HG03045 (cell line): ENCODE results near the gene FAM3B.

ENCODE experiments used
- ATAC-seq: cut with Tn5 transposase; IDR thresholded peaks from one replicate; pipeline ENCODE4 v1.9.1; 2021; ENCODE audit warnings: mild to moderate bottlenecking, moderate library complexity; ENCODE audit not compliant: unreplicated experiment

Gene FAM3B

DNA sequence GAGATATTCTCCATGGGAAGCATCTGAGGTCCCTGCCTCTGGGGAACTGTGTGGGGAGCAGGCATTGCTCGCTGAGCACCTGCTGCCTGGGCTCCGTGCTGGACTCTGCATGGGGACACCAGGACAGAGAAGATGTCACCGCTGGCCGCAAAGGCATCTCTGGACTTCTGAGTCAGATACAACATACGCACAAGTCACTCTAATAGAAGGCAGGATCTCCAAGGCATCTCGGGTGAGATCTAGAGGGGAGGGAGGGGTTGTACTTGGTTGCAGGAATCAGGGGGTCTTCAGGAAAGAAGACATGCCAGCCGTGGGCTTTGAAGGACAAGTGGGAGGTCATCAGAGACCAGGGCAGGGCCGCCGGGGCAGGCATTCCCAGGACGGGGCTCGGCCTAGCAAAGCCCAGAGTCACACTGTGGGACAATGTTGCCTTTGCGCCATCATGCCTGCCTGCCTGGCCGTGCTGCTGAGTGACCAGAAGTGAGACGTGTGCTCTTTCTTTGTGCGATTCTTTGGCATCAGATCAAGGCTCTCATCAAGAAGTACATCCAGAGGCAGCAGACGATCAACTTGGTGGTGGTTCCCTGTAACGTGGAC, 73.5 kb downstream of the FAM3B start:
- ATAC-seq: no peak

DNA sequence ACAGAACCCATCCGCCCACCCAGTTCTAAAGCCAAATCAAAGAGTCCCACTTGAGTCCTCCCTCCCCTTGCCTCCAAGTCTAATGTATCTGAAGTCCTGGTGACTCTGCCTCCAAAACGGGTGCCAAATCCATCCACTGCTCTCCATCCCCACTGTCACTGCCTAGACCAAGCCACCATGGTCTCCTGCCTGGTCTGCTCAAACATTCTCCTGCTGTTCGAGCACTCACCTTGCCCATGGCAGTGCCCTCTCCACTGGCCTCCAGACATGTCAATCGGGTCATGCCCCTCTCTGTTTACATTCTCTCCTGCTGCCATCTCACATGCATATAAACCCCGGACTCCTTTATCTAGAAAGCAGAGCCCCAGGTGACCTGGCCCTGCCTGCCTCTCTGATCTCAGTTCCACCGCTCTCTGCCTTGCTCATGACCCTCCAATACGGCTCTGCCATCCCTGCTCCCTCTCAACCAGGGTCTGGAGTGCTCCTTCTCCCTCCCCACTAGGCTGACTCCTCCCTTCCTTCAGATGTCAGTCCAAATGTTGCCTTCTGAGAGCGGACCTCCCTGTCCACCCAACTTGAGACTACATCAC, 77.4 kb downstream of the FAM3B start:
- ATAC-seq: no peak

DNA sequence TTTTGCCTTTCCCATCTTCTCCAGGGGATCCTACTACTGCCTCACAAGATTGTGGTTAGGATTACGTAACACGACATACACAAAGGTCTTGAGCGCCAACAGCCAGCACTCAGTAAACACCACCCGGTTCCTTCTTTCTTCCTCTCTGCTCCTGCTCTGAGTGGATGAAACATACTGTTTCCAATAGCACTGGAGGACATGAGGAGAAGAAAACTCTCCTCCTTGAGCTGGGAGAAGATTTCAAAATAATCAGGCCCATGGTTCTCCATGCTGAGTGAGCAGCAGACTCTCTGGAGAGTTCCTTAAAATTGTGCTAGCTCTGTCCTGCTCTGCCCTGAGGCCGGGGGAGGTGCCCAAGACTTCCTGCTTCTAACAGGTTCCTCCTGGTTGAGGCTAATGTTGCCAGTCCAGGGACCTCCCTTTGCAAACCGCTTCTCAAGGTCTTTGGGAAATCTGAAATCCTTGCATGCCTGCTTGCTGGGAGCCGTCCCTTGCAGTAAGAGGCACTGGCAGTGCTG, 80.0 kb downstream of the FAM3B start:
- no peak for ATAC-seq

DNA sequence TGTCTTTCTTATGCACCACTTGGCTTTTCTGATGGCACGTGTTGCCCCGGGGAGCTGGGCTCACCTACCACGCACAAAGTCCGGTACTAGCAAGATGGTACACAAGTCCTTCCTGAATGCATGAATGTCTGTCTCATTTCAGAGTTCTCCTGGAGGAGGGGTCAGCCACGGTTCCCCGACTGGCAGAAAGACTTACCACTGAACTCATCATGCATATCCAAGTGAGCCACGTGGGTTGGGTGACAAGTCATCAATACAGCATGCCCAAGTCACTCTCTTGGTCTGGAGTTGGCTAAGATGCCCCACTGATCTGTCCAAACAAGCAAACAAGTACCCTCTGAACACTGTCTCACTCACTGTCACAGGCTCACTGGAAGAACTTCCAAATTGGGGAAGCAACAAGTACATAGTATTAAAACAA, 80.9 kb downstream of the FAM3B start:
- no peak for ATAC-seq

DNA sequence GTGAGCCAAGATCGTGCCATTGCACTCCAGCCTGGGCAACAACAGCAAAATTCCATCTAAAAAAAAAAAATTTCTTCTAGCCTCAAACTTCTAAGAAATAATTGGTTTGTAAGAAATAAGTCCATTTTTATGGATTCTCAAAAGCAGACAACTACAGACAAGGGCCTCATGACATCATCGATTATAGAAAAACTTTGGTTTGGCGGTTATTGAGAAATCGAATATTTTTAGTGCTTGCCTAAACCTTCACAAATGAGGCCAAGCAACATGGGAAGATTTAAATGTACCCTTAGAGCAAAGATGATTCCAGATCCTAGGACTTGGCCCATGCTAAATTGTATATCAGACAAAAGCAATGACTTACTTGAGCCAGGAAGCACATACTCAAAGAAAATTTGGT, 81.7 kb downstream of the FAM3B start:
- no peak for ATAC-seq

DNA sequence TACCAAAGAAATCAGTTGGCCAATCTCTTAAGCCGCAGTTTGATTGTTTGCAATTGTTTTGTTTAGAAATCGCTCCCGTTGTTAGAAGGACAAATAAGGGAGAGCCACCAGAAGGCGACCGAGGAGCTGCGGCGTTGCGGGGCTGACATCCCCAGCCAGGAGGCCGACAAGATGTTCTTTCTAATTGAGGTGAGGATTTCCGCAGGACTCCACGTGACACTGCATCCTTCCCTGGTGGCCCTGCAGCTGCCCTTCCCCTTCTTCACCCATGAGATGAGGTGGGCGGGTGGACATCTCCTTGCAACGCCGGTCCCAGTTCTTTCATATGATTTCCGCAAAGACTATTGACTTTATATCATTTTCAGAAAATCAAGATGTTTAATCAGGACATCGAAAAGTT, 82.2 kb downstream of the FAM3B start:
- no peak for ATAC-seq

DNA sequence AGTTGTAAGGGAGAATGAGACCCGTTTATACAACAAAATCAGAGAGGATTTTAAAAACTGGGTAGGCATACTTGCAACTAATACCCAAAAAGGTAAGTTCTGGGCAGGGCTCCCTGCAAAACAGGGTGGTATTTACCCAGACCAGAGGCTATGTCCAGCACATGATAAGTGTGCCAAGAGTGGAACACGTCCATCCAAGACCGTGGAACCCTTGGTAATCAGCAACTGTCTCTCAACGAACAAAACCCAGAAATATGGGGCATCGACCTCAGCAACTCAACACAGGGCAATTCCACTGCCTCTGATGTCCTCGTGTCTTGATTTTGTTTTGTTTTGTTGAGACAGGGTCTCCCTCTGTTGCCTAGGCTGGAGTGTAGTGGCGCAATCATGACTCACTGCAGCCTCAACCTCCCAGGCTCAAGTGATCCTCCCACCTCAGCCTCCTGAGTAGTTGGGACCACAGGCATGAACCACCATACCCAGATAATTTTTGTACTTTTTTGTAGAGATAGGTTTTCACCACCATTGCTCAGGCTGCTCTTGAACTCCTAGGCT, 82.7 kb downstream of the FAM3B start:
- ATAC-seq: no peak

DNA sequence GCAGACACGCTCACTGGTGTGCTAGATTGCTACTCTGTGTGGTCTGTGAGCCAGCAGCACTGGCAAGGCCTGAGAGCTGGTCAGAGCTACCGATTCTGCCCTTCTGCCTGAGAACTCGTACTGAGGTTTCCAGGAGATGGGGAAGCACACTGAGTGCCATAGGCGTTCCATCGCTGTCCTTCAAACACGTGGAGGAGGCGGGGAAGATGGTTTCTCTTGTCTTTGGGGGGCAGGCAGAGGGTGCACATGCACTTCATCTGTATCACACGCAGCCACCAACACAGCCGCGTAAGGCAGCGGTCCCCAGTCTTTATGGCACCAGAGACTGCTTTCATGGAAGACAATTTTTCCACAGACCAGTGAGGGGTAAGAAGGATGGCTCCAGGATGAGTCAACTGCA, 85.6 kb downstream of the FAM3B start:
- ATAC-seq: no peak

DNA sequence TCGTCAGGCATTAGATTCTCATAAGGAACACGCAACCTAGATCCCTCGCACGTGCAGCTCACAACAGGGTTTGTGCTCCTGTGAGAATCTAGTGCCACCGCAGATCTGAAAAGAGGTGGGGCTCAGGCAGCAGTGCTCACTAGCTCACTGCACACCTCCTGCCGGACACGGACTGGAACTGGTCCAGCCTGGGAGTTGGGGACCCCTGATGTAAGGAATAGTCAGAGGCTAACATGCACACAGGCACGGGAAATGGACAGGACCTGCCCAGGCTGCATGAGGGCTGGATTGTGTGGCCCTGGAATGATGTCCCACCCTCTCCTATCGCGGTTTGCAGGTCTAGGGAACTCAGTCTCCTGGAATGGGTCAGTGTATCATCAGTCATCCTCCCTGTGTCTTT, 86.2 kb downstream of the FAM3B start:
- ATAC-seq: no peak

DNA sequence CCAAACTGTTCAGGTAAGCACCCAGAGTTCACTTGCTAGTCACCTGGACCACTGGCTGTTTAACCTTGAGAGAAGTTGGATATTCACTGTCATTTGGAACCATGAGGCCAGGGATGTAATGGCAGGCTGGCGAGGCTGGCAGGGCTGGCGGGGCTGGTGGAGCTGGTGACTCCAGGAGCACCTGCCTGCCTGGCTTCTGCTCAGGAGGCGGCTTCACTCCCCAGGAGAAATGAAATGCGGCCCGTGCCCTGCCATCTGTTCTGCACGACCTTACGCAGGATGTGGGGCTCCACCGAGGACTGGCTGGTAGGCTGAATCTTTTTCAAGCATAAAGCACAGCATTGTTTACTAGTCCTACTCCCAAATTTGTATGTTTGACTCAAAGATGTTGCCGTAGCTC, 86.7 kb downstream of the FAM3B start:
- no peak for ATAC-seq

DNA sequence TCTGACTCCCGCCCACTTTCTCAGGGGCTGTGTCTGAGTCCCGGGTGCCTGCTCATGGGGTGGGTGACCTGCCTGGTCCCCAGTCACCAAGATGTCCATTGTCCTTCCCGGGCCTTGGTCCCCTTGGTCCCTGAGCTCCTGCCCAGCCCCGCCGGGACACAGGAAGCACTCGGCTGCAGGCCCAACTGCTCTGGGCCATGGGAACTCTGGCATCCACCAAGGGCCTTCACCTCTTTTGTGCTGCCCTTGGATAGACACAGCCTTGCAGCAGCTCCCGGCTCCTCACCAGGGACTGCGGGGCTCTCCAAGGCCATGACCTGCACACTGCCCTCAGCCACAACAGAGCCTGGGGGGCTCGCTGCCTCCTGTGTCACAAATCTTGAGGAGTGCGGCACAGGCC, 87.4 kb downstream of the FAM3B start:
- no peak for ATAC-seq

DNA sequence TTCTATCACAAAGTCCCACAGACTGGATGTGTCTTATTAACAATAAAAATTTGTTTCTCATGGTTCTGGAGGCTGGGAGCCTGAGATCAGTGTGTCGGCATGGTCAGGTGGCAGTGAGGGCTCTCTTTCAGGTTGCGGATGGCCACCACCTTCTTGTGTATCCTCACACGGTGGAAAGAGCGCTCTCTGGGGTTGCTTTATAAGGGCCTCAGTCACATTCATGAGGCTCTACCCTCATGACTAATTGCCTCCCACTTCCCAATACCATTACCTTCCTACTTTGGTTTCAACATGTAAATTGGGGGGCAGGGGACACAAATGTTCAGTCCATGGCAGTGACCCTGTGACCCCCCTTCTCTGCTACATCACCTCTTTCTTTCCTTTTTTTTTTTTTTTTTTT, 88.7 kb downstream of the FAM3B start:
- no peak for ATAC-seq

DNA sequence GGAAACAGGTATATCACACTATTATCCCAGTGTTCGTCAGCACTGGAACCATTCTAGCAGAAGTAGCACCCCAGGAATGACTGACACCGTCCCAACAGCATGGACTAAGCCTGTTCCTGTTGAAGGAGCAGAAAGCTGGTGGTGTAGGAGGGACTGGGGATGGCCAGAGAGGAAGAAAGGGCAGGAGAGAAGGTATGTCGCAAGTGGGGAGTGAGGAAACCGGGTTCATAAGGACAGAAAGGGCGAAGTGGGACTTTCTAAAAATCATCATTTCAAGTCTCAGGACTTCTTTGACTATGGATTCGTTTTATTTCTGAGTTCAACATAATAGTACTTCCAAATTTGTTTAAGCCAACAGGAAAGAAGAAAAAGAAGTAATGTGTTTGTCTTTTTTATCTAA, 89.7 kb downstream of the FAM3B start:
- no peak for ATAC-seq
